GM20000 (cell line): ENCODE data around the gene CCDC78.
A peak's percentile ranks its signal among the peaks of the same experiment; 100 is the strongest.
"Not testable (repeated sequence)": the region's sequence is repeated elsewhere in the genome, so short reads cannot be mapped to it uniquely, and the experiment has no call there.

Source experiments
- DNase-seq: peaks from one replicate; pipeline ENCODE4 v3.0.0; 2012; ENCODE audit warnings: low spot score
- CTCF ChIP-seq: IDR thresholded peaks from 2 replicates; pipeline ENCODE4 v1.5.1; 2012; ENCODE audit warnings: mild to moderate bottlenecking, control low read depth; ENCODE audit errors: extremely low read depth, missing control alignments

CCDC78 gene

GRCh38 chr16:714558-715476 is 11.4 kb downstream of the CCDC78 start, which contains the start of gene METRN:
Gene METRN (plus strand): TSS chr16:715118. CDS start chr16:715290, 172 bp downstream.
- no peak for TF ChIP-seq CTCF
- peak; percentile 98 for DNase-seq

- TF ChIP-seq CTCF: no peak
- DNase-seq: no peak
Observed at GRCh38 chr16:714079-714478, 12.2 kb downstream of the CCDC78 start.

- TF ChIP-seq CTCF: peak; percentile 26
- not testable (repeated sequence) for DNase-seq
Observed at GRCh38 chr16:712740-713250, 13.4 kb downstream of the CCDC78 start.

- DNase-seq: peak; percentile 96
- TF ChIP-seq CTCF: peak; percentile 96
Observed at GRCh38 chr16:711548-712320, 14.5 kb downstream of the CCDC78 start.

- no peak for TF ChIP-seq CTCF
- no peak for DNase-seq
Observed at GRCh38 chr16:711084-711483, 15.2 kb downstream of the CCDC78 start.

- TF ChIP-seq CTCF: no peak
- no peak for DNase-seq
Observed at GRCh38 chr16:710500-711075, 15.7 kb downstream of the CCDC78 start.
